ENCODE data around the gene PCSK5. TPM values are rescaled to one million over a fixed set of nuclear protein-coding genes. Genes with fewer than 3 reads are reported as not detected.

The PCSK5 gene
- total RNA-seq, 2 experiments from 2014 or later = 0.76 TPM; not detected in 1

DNA sequence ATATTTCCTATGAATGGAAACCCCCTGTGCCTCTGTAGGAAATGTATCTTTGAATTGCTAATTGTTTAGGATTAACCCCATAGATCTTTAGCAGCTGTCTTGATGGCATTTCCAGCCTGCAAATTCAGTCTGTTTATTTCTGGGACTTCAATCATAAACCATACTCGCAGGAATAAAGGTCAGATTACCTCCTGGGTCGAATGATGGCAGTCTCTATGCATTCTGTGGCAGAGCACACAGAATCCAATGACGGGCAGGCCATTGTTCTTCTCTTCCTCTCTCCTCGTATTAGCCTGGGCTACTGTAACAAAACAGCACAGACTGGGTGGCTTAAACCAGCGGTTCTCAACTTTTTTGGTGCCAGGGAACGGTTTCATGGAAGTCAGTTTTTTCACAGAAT, 199.9 kb downstream of the PCSK5 start:
- no peaks in the 10 kb centered on the region for H3K4me1 ChIP-seq (ENCODE audit: insufficient read depth, low read length, poor library complexity, severe bottlenecking)
- H2AFZ ChIP-seq (ENCODE audit: low read length) = no peak overlapping the region
- TF ChIP-seq CTCF (conservative IDR thresholded peaks at IDR 0.05; ENCODE audit: low read length) (no peak), EZH2phosphoT487 (IDR thresholded peaks at IDR 0.05; ENCODE audit: borderline replicate concordance, low read depth, low read length) (no peak)
- H3K79me2 ChIP-seq (ENCODE audit: insufficient read depth, low read depth, low read length) = no peaks in the 10 kb centered on the region
- ChIA-PET CTCF (ENCODE audit: unreplicated experiment) (no interaction called here), POLR2A (no interaction called here)
- no peaks in the 10 kb centered on the region for H3K9me2 ChIP-seq (ENCODE audit: insufficient read depth, low read length)
- DNase-seq (ENCODE audit: low spot score) = no peak
- H3K9me3 ChIP-seq (ENCODE audit: low read length) = no peaks in the 10 kb centered on the region
- H3K36me3 ChIP-seq (ENCODE audit: insufficient read depth, low read length) = no peaks in the 10 kb centered on the region
- BruUV-seq (replicated peaks) = no TSS peak
- intact Hi-C loops (cut with micrococcal nuclease; ENCODE audit: unreplicated experiment) = no loop called here
- no peak overlapping the region for H3K4me3 ChIP-seq (ENCODE audit: low read depth, low read length, poor library complexity, severe bottlenecking)
- no peak overlapping the region for H3K4me2 ChIP-seq (ENCODE audit: low read length)
- H3K27ac ChIP-seq (ENCODE audit: low read depth, low read length, poor library complexity, severe bottlenecking) = no peak overlapping the region
- no peaks in the 10 kb centered on the region for H4K20me1 ChIP-seq (ENCODE audit: insufficient read depth, low read length)

DNA sequence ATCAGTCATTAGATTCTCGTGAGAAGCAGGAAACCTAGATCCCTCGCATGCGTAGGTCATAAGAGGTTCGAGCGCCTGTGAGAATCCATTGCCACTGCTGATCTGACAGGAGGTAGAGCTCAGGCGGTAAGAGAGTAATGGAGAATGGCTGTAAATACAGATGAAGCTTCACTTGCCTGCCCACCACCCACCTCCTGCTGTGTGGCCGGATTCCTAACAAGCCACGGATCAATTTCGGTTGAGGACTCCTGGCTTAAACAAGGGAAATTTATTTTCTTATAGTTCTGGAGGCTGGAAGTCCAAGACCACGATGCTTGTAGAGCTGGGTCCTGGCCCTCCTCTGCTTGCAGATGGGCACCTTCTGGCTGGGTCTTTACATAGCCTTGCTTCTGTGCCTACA, 200.4 kb downstream of the PCSK5 start:
- Histone ChIP-seq H3K27ac (ENCODE audit: low read depth, low read length, poor library complexity, severe bottlenecking) (no peak overlapping the region), H3K9me3 (ENCODE audit: low read length) (no peaks in the 10 kb centered on the region), H3K9me2 (ENCODE audit: insufficient read depth, low read length) (no peaks in the 10 kb centered on the region), H4K20me1 (ENCODE audit: insufficient read depth, low read length) (no peaks in the 10 kb centered on the region), H3K4me2 (ENCODE audit: low read length) (no peak overlapping the region), H3K36me3 (ENCODE audit: insufficient read depth, low read length) (no peaks in the 10 kb centered on the region), H3K79me2 (ENCODE audit: insufficient read depth, low read depth, low read length) (no peaks in the 10 kb centered on the region), H2AFZ (ENCODE audit: low read length) (no peak overlapping the region), H3K4me1 (ENCODE audit: insufficient read depth, low read length, poor library complexity, severe bottlenecking) (no peaks in the 10 kb centered on the region), H3K4me3 (ENCODE audit: low read depth, low read length, poor library complexity, severe bottlenecking) (no peak overlapping the region)
- intact Hi-C loops (cut with micrococcal nuclease; ENCODE audit: unreplicated experiment) = no loop called here
- BruUV-seq (replicated peaks) = no TSS peak
- CTCF ChIA-PET (ENCODE audit: unreplicated experiment) = no interaction called here
- TF ChIP-seq CTCF (conservative IDR thresholded peaks at IDR 0.05; ENCODE audit: low read length) (no peak), EZH2phosphoT487 (IDR thresholded peaks at IDR 0.05; ENCODE audit: borderline replicate concordance, low read depth, low read length) (no peak)
- no peak for DNase-seq (ENCODE audit: low spot score)
- POLR2A ChIA-PET = interaction anchor here (1.5 kb wide), 1 partner anchor 19 kb away, joined by 4 read pairs; no protein-coding TSS in a partner anchor

- H3K4me2 ChIP-seq (ENCODE audit: low read length) = no peak overlapping the region
- TF ChIP-seq EZH2phosphoT487 (IDR thresholded peaks at IDR 0.05; ENCODE audit: borderline replicate concordance, low read depth, low read length) (no peak), CTCF (conservative IDR thresholded peaks at IDR 0.05; ENCODE audit: low read length) (no peak)
- ChIA-PET CTCF (ENCODE audit: unreplicated experiment) (no interaction called here), POLR2A (interaction anchor here (0.6 to 0.9 kb wide), 3 partner anchors 10 to 1520 kb away, joined by 4 to 7 read pairs (median 5); no protein-coding TSS in a partner anchor)
- no peaks in the 10 kb centered on the region for H3K4me1 ChIP-seq (ENCODE audit: insufficient read depth, low read length, poor library complexity, severe bottlenecking)
- no peak for DNase-seq (ENCODE audit: low spot score)
- no peak overlapping the region for H3K4me3 ChIP-seq (ENCODE audit: low read depth, low read length, poor library complexity, severe bottlenecking)
- no peaks in the 10 kb centered on the region for H3K36me3 ChIP-seq (ENCODE audit: insufficient read depth, low read length)
- H3K9me3 ChIP-seq (ENCODE audit: low read length) = no peaks in the 10 kb centered on the region
- no TSS peak for BruUV-seq (replicated peaks)
- no peaks in the 10 kb centered on the region for H3K9me2 ChIP-seq (ENCODE audit: insufficient read depth, low read length)
- no peaks in the 10 kb centered on the region for H4K20me1 ChIP-seq (ENCODE audit: insufficient read depth, low read length)
- no peaks in the 10 kb centered on the region for H3K79me2 ChIP-seq (ENCODE audit: insufficient read depth, low read depth, low read length)
- H3K27ac ChIP-seq (ENCODE audit: low read depth, low read length, poor library complexity, severe bottlenecking) = no peak overlapping the region
- intact Hi-C loops (cut with micrococcal nuclease; ENCODE audit: unreplicated experiment) = no loop called here
- no peak overlapping the region for H2AFZ ChIP-seq (ENCODE audit: low read length)
These were observed 202.1 kb downstream of the PCSK5 start for GRCh38 chr9:76092572-76092971.

Measured in OCI-LY7 (cell line).